GM06990 (cell line): Measurements from ENCODE around the gene TSNAX.

Experiments used
- DNase-seq: peaks from one replicate; pipeline ENCODE4 v3.0.0-alpha.2; 2011; ENCODE audit not compliant: insufficient read length; ENCODE audit errors: extremely low read depth
- H3K27me3 ChIP-seq: replicated peaks from 2 replicates; pipeline ENCODE4 v1.6.0; 2011; ENCODE audit warnings: low read length; ENCODE audit not compliant: control insufficient read depth, insufficient read depth
- H3K36me3 ChIP-seq: 2 replicates; pipeline ENCODE4 v1.5.1; 2011; ENCODE audit warnings: low read length; ENCODE audit not compliant: control insufficient read depth, insufficient read depth
- H3K4me3 ChIP-seq: replicated peaks from 2 replicates; pipeline ENCODE4 v1.5.1; 2011; ENCODE audit warnings: low read depth, mild to moderate bottlenecking, control low read depth, low read length
- CTCF ChIP-seq: IDR thresholded peaks from 2 replicates; pipeline ENCODE4 v1.5.1; 2011; ENCODE audit warnings: low read length, control low read depth, mild to moderate bottlenecking, inconsistent platforms; ENCODE audit not compliant: insufficient read depth, poor library complexity, severe bottlenecking

The TSNAX gene

GRCh38 chr1:231594749-231595148 lies 66.3 kb downstream of the TSNAX start:
- DNase-seq = no peak
- no peaks in the 10 kb centered on the region for H3K27me3 ChIP-seq
- no peaks in the 10 kb centered on the region for H3K36me3 ChIP-seq
- no peak overlapping the region for H3K4me3 ChIP-seq
- no peak for TF ChIP-seq CTCF

DNA sequence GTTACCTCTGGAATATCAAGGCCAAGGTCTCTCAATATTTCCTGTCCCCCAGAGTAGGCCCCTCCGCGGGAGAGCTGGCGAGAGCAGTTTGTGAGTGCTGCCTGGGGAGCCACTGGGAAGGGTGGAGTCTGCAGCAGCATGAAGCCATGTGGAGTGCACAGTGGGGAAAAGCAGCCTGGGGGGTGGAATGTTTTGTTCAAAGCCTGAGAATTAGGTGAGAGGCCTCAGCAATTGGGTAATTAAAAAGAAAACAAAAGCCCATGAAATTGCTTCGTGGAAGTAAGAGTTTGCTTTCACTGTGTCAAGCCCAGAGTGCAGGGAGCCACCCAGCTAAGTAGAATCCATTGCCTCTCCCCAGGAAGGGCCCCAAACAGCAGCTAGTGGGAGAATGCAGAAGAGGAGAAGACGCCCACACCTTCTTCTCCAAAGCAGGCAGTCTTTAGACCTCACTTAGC lies 67.9 kb downstream of the TSNAX start:
- no peak for TF ChIP-seq CTCF
- Histone ChIP-seq H3K36me3 (no peaks in the 10 kb centered on the region), H3K27me3 (no peaks in the 10 kb centered on the region), H3K4me3 (no peak overlapping the region)
- DNase-seq = no peak

GRCh38 chr1:231597971-231598370 lies 69.5 kb downstream of the TSNAX start:
- DNase-seq = no peak

GRCh38 chr1:231600458-231600976 lies 72.0 kb downstream of the TSNAX start:
- DNase-seq = no peak
- Histone ChIP-seq H3K4me3 (no peak overlapping the region), H3K36me3 (no peaks in the 10 kb centered on the region), H3K27me3 (no peaks in the 10 kb centered on the region; the same call in 1 of the 2 replicates)
- no peak for TF ChIP-seq CTCF

More at GRCh38 chr1:231597971-231598370, 69.5 kb downstream of the TSNAX start:
- Histone ChIP-seq H3K36me3 (no peaks in the 10 kb centered on the region), H3K4me3 (no peak overlapping the region), H3K27me3 (no peaks in the 10 kb centered on the region)
- no peak for TF ChIP-seq CTCF

GRCh38 chr1:231601824-231602672 lies 73.6 kb downstream of the TSNAX start:
- Histone ChIP-seq H3K27me3 (no peaks in the 10 kb centered on the region; the same call in 1 of the 2 replicates), H3K4me3 (no peak overlapping the region), H3K36me3 (no peaks in the 10 kb centered on the region)
- TF ChIP-seq CTCF = no peak
- no peak for DNase-seq
